ENCODE results near the gene ABHD8.

ABHD8 gene

GRCh38 chr19:17266975-17267788, 36.0 kb downstream of the ABHD8 start, which contains the start of gene BABAM1:
TSS of gene BABAM1 (plus strand) at chr19:17267443. CDS start at chr19:17268807, 1,364 bp downstream.
- TF ChIP-seq, protein P1, sequence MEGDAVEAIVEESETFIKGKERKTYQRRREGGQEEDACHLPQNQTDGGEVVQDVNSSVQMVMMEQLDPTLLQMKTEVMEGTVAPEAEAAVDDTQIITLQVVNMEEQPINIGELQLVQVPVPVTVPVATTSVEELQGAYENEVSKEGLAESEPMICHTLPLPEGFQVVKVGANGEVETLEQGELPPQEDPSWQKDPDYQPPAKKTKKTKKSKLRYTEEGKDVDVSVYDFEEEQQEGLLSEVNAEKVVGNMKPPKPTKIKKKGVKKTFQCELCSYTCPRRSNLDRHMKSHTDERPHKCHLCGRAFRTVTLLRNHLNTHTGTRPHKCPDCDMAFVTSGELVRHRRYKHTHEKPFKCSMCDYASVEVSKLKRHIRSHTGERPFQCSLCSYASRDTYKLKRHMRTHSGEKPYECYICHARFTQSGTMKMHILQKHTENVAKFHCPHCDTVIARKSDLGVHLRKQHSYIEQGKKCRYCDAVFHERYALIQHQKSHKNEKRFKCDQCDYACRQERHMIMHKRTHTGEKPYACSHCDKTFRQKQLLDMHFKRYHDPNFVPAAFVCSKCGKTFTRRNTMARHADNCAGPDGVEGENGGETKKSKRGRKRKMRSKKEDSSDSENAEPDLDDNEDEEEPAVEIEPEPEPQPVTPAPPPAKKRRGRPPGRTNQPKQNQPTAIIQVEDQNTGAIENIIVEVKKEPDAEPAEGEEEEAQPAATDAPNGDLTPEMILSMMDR (IDR thresholded peaks at IDR 0.05; ENCODE audit: low read depth, low read length, missing control alignments): no peak
- peak; percentile 100 for DNase-seq (ENCODE audit: low read depth)
- peak within 1 kb of the TSS; percentile 95 for H3K4me3 ChIP-seq (ENCODE audit: low read depth, low read length)

DNA sequence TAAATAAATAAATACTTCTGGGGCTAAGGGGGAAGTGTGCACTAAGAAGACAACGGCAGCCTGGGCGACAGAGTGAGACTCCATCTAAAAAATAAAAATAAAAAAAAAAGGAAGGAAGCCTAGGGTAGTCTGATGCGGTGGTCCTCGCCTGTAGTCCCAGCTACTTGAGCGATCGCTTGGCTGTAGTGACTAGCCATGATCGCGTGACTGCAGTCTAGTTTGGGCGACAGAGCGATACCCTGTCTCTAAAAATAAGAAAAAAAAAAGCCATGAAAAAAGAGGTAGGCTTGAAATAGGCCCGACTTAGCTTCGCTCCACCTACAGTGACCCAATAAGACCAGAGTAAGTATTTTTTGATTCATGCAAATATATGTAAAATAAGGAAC, 36.6 kb downstream of the ABHD8 start:
- no peak for DNase-seq (ENCODE audit: low read depth)
- H3K4me3 ChIP-seq (ENCODE audit: low read depth, low read length): peak overlapping the region; percentile 25
- TF ChIP-seq, protein P1 (IDR thresholded peaks at IDR 0.05; ENCODE audit: low read depth, low read length, missing control alignments): no peak

DNA sequence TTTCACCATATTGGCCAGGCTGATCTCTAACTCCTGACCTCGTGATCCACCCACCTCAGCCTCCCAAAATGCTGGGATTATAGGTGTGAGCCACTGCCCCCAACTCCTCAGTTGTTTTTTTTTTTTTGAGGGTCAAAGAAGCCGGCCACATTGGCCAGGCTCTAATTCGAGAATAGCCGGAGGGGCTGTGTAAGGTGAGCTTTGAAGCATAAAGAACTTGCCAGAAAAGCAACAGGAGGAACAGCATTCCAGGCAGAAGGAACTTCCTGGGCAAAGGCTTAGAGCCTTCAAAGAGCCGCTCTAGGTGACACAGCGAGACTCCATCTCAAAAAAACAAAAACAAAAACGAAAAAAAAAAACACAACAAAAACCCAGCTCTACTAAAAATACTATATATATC, 37.2 kb downstream of the ABHD8 start:
- peak overlapping the region; percentile 29; the same call in 1 of the 2 replicates for H3K4me3 ChIP-seq (ENCODE audit: low read depth, low read length)
- no peak for DNase-seq (ENCODE audit: low read depth)

GRCh38 chr19:17264641-17264979, 38.6 kb downstream of the ABHD8 start, which contains the start of gene USHBP1:
TSS of gene USHBP1 (minus strand) at chr19:17264745. CDS start at chr19:17264299, 446 bp downstream.
- DNase-seq (ENCODE audit: low read depth): no peak
- TF ChIP-seq, protein P1 (IDR thresholded peaks at IDR 0.05; ENCODE audit: low read depth, low read length, missing control alignments): no peak
- H3K4me3 ChIP-seq (ENCODE audit: low read depth, low read length): no peak within 1 kb of the TSS

More for the DNA sequence above, 37.2 kb downstream of the ABHD8 start:
- TF ChIP-seq, protein P1 (IDR thresholded peaks at IDR 0.05; ENCODE audit: low read depth, low read length, missing control alignments): no peak

GRCh38 chr19:17263712-17264640, 39.2 kb downstream of the ABHD8 start:
- TF ChIP-seq, protein P1 (IDR thresholded peaks at IDR 0.05; ENCODE audit: low read depth, low read length, missing control alignments): no peak
- DNase-seq (ENCODE audit: low read depth): no peak
- no peak overlapping the region for H3K4me3 ChIP-seq (ENCODE audit: low read depth, low read length)

DNA sequence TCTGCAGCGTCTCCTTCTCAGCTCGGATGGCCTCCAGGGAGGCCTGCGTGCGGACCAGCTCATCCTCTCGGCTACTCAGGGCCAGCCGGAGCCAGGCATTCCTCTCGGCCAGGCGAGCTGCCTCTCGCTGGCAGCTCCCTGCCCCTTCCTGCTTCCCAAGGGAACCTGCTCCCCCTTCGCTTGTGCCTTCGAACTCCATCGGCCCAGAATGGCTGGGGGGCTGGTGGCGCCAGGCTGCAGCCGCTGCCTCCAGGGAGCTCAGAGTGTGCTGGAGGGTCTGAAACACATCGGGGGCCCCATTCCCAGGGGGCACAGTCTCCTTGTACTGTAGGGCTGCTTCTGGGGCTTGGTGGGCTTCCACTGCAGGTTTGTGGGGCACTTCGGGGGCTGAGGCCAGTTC, 40.7 kb downstream of the ABHD8 start:
- no peak for DNase-seq (ENCODE audit: low read depth)
- H3K4me3 ChIP-seq (ENCODE audit: low read depth, low read length): no peak overlapping the region
- TF ChIP-seq, protein P1 (IDR thresholded peaks at IDR 0.05; ENCODE audit: low read depth, low read length, missing control alignments): no peak
